GM12873 (cell line): ENCODE measurements around the gene TIMM17B.

ENCODE experiments used
- TF ChIP-seq, protein P1 (sequence below): IDR thresholded peaks from 2 replicates; pipeline ENCODE4 v1.5.1; 2012; ENCODE audit warnings: low read depth, mild to moderate bottlenecking, moderate library complexity, low read length, control low read depth; ENCODE audit not compliant: insufficient read depth; ENCODE audit errors: missing control alignments

Gene TIMM17B

DNA sequence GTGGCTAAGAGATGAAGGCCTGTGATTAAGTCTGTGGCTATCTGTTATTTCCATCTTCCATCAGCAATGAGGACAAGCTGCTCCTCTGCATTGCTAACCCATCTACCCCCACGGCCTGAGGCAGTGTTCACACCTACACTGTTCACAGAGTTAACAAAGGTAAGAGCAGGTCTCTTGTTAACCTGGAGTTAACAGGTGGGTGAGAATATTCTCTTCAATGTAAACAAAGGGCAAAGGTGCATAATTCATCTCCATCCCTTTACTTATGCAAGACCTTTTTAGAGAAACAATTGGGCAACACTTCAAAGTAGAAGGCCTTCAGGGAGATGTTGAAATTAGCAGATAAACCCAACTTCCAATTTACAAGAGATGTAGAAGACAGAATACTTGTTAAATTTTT lies 11.0 kb upstream of the TIMM17B start:
- TF ChIP-seq, protein P1, sequence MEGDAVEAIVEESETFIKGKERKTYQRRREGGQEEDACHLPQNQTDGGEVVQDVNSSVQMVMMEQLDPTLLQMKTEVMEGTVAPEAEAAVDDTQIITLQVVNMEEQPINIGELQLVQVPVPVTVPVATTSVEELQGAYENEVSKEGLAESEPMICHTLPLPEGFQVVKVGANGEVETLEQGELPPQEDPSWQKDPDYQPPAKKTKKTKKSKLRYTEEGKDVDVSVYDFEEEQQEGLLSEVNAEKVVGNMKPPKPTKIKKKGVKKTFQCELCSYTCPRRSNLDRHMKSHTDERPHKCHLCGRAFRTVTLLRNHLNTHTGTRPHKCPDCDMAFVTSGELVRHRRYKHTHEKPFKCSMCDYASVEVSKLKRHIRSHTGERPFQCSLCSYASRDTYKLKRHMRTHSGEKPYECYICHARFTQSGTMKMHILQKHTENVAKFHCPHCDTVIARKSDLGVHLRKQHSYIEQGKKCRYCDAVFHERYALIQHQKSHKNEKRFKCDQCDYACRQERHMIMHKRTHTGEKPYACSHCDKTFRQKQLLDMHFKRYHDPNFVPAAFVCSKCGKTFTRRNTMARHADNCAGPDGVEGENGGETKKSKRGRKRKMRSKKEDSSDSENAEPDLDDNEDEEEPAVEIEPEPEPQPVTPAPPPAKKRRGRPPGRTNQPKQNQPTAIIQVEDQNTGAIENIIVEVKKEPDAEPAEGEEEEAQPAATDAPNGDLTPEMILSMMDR, result no peak

DNA sequence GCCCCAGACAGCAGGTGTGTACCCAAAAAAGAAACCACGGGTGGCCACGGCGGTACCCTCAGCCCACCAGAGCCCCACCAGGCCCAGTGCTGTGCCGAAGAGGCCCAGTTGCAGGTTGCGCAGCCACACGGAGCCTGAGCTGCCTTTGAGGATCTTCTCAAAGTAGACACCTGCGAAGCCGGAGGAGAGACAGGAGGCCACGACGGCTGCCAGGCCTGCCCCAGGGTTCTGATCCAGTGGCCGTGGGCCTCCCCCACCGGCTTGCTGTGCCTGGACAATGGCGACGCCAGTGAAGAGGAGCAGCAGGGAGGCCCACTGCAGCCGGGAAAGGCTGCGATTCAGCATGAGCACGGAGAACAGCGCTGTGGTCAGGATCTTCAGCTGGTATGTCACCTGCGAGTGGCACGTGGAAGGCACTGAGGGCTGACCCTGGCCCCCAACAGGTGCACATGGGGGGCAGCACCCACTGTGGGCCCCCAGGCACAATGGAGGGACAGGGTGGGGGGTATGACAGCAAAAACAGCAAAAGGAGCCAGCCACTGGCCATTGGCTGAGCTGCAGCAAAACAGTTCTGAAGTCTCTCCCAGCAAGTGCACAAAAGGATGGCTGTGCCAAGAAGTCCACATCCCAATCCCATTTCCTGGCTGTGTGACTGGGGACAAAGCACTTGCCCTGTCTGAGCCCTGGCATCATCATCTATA lies 7.7 kb upstream of the TIMM17B start:
- TF ChIP-seq, protein P1, result no peak

DNA sequence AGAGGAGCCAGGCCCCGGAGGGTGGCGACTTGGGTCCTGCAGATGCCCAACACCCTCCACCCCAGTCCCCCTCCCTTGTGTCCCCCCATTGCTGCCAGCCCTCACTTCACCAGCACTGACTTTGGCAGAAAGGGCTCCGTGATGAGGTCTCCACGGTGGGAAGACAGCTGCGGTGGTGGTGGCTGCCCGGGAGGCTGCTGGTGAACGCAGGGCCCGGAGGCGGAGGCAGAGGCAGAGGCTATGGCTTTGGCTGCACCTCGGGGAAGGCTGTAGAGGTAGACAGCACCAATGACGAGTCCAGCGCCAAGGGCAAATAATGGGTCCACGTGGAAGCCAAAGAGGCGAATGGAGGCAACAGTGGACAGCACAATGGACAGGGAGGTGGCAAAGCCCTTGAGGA lies 7.1 kb upstream of the TIMM17B start:
- TF ChIP-seq, protein P1, result no peak

DNA sequence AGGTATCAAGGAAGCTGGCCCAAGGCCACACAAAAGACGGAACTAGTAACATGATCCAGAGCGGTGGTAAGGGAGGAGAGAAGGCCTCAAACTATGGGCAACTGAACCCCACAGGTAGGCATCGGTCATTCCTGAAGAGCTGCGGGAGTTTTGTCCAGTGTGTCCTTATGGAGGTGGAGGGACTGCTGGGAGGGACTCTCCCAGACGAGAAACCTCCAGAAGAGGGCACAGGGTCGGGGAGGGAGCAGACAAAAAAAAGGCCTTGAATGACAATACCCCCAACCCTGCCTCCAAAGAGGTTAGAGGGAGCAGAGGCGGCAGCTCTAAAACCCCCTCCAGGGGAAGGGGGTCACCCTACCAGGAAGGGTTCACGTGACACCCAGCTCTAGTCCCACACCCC lies 6.6 kb upstream of the TIMM17B start:
- TF ChIP-seq, protein P1, result no peak

DNA sequence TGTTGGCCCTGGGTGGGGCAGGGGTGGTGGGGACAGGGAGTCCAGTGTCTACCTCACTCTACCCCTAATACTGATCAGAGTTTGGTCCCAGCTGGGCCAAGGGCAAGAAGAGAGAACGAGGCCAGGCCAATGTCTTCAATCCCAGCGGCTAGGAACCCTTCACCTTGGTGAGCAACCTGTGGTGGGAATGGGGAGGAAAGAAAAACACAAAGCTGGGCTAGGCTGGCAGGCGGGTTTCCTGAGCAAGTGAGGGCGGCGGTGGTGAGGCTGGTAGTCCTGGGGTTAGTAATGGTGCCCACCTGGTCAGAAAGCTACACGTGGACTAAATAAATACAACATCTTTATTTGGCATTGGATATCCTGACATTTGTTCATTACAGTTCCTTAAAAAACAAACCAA lies 5.7 kb upstream of the TIMM17B start:
- TF ChIP-seq, protein P1, result no peak

DNA sequence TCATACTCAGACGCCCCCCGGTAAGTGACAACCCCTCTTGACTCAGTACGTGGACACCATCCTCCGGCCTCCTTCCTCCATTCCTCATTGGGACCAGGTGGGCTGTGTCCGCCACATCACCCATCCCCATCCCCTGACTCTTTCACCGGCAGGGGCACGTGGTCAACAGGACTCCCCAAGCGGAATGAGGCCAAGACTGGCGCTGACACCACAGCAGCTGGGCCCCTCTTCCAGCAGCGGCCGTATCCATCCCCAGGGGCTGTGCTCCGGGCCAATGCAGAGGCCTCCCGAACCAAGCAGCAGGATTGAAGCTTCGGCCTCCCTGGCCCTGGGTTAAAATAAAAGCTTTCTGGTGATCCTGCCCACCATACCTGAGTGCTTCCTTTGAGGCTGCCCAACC lies 5.2 kb upstream of the TIMM17B start:
- TF ChIP-seq, protein P1, result no peak

DNA sequence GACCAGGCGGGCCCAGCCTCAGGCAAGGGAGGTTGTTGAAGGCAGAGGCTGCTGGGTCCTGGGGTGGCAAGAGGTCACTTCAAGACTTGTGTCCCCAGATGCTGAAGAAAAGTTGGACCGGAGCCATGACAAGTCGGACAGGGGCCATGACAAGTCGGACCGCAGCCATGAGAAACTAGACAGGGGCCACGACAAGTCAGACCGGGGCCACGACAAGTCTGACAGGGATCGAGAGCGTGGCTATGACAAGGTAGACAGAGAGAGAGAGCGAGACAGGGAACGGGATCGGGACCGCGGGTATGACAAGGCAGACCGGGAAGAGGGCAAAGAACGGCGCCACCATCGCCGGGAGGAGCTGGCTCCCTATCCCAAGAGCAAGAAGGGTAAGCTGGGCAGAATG lies 4.6 kb upstream of the TIMM17B start:
- TF ChIP-seq, protein P1, result no peak
